Neutrophil (primary cell): ENCODE results near the gene DNASE1L3.
A peak's percentile ranks its signal among the peaks of the same experiment; 100 is the strongest.

ENCODE experiments used
- H3K27ac ChIP-seq: fragments of 200-600 bp; sonication (generic); 2 replicates; pipeline ENCODE4 v1.5.1; 2016; ENCODE audit warnings: mild to moderate bottlenecking, moderate library complexity
- H3K27me3 ChIP-seq: fragments of 200-600 bp; sonication (generic); 2 replicates; pipeline ENCODE4 v1.6.0; 2016; ENCODE audit warnings: mild to moderate bottlenecking
- H3K36me3 ChIP-seq: fragments of 200-600 bp; sonication (generic); 2 replicates; pipeline ENCODE4 v1.5.1; 2017
- H3K4me1 ChIP-seq, 2 experiments: fragments of 200-600 bp in 1 of 2; sonication (generic) in 1 of 2; 1 replicate in 1 of 2; 2 replicates in 1 of 2; pipeline versions ENCODE4 v1.5.1 to v1.6.1; 2013 to 2016; ENCODE audit warnings: low read depth in 1 of 2, low read length in 1 of 2, mild to moderate bottlenecking in 1 of 2, moderate library complexity in 1 of 2; ENCODE audit not compliant: control insufficient read depth in 1 of 2, insufficient read depth in 1 of 2
- H3K4me3 ChIP-seq, 2 experiments: fragments of 200-600 bp in 1 of 2; sonication (generic) in 1 of 2; 1 replicate in 1 of 2; 2 replicates in 1 of 2; pipeline ENCODE4 v1.5.1; 2013 to 2016; ENCODE audit warnings: low read depth in 1 of 2, low read length in 1 of 2, mild to moderate bottlenecking in 1 of 2, moderate library complexity in 1 of 2
- H3K9me3 ChIP-seq: fragments of 200-600 bp; sonication (generic); 2 replicates; pipeline ENCODE4 v1.5.1; 2016
- TF ChIP-seq, protein P1 (sequence below): fragments of 200-600 bp; sonication (generic); IDR thresholded peaks from 2 replicates; pipeline ENCODE4 v1.5.1; 2016; ENCODE audit warnings: antibody characterized with exemption

Gene DNASE1L3

DNA sequence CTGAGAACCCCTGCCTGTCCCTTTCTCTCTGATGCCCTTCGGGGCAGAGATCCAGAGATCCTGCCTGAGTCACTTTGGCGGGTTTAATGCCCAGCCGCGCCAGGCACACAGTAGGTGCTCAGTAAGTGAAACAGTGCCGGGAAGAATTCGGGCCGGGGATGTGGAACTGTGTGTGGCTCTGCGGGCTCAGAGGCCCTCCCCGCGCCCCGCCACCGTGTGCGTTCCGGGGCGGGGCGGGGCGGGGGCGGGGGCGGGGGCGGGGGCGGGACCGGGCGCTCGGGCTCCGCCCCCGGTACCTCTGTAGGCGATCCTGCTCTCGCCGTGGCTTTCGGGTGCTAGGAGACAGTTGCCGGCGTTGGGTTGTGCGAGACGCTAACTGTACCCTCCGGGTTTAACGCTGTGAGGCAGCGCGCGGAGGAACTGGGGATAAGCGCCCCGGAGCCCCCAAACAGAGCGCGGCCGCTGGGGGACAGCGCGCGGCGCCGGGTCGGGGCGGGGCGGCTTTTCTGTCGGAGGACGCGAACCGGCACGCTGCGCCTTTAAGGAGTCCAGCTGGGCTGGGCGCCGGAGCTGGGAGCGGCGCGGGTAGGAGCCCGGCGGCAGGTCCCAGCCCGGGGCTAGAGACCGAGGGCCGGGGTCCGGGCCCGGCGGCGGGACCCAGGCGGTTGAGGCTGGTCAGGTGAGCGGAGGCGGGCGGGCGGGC lies 26.6 kb upstream of the DNASE1L3 start, which contains the start of gene ABHD6:
ABHD6 (plus strand) TSS at position 555 of the 703 bp plus-strand sequence. CDS start 18,795 bp downstream, outside the sequence.
- TF ChIP-seq, protein P1, sequence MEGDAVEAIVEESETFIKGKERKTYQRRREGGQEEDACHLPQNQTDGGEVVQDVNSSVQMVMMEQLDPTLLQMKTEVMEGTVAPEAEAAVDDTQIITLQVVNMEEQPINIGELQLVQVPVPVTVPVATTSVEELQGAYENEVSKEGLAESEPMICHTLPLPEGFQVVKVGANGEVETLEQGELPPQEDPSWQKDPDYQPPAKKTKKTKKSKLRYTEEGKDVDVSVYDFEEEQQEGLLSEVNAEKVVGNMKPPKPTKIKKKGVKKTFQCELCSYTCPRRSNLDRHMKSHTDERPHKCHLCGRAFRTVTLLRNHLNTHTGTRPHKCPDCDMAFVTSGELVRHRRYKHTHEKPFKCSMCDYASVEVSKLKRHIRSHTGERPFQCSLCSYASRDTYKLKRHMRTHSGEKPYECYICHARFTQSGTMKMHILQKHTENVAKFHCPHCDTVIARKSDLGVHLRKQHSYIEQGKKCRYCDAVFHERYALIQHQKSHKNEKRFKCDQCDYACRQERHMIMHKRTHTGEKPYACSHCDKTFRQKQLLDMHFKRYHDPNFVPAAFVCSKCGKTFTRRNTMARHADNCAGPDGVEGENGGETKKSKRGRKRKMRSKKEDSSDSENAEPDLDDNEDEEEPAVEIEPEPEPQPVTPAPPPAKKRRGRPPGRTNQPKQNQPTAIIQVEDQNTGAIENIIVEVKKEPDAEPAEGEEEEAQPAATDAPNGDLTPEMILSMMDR: peak; percentile 28
- H3K4me3 ChIP-seq: peak within 1 kb of the TSS; percentile 66 to 93
- no peaks in the 10 kb centered on the region for H3K9me3 ChIP-seq

DNA sequence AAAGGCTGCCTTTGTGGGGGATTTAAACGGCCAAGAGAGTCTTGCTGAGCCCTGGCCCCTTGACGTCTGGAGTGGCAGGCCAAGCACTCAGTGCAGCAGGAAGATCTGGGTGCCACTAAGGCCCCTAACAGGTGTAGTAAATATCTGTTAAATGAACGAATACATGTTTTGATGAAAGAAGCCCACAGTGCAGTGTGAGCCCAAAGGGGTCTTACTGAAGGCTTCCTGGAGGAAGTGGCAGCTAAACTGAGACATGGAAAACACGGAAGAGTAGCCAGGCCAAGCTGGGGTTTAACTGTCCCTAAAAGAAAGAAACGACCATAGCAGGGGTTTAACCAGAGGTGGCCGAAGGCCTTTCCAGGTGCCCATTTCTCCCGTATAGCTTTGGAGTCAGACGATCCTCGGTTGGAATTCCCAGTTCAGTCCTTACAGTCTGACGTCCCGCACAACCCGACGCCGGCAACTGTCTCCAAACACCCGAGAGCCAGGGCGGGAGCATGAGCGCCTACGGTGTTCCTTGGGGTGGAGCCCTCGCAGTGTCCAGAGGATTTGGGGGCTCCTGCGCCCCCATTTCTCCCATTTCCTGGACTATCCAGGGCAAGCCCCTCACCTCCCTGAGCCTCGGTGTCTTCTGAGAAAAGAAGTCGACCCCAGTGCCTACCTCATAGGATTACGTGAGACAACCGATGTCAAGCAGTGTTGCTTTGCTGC lies 25.9 kb upstream of the DNASE1L3 start:
- Histone ChIP-seq H3K4me3 (peak overlapping the region; percentile 66 to 93), H3K27me3 (peaks cover 26% of the 10 kb centered on the region), H3K27ac (peak overlapping the region; percentile 56), H3K9me3 (no peaks in the 10 kb centered on the region), H3K4me1 (peaks cover 13 to 19% of the 10 kb centered on the region in 2 experiments), H3K36me3 (no peaks in the 10 kb centered on the region)
- TF ChIP-seq, protein P1: no peak

More for the DNA sequence above, 26.6 kb upstream of the DNASE1L3 start, which contains the start of gene ABHD6:
- Histone ChIP-seq H3K27ac (peak within 1 kb of the TSS; percentile 56), H3K4me1 (peaks cover 13% of the 10 kb centered on the region in 2 experiments), H3K36me3 (no peaks in the 10 kb centered on the region), H3K27me3 (peaks cover 26% of the 10 kb centered on the region)

DNA sequence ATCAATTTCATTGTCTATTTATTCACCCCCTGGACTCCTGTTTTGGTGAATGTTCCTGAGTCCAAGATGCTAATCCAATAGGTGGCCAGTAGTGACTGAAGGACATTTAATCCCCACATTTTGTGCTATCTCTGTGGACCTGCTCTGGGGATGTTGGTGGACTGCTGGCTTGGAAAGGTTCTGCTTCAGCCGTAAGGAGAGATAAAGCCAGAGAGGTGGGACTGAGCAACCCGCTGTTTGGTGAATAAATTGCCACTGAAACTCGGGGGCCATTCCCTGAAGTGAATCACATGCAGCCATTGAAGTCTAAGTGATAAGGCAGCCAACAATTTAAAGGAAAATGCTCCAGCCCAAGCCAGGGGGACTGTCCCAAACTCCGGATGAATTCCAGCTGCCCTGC lies 25.2 kb upstream of the DNASE1L3 start:
- H3K4me1 ChIP-seq: peaks cover 13 to 25% of the 10 kb centered on the region in 2 experiments
- peaks cover 26% of the 10 kb centered on the region for H3K27me3 ChIP-seq
- H3K27ac ChIP-seq: no peak overlapping the region
- H3K4me3 ChIP-seq: no peak overlapping the region
- TF ChIP-seq, protein P1: no peak
- H3K36me3 ChIP-seq: no peaks in the 10 kb centered on the region
- H3K9me3 ChIP-seq: no peaks in the 10 kb centered on the region

DNA sequence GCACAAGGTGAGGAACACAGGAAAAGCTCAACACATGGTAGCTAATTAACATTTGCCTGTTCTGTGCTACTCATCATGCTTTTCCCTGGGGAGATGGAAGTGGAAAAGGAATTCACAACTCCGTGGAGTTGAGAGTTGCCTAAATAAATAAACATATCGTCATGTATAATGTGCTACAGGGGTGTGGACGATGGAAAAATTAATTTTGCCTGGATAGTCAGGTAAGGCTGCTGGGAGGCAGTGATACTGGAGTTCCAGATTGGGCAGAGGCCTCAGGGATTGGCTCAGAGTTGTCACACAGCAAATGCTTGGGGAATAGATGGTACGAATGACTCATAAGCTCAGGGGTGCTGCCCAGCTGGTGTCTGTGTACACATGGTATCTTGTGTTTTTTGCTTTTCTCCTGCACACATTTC lies 23.8 kb upstream of the DNASE1L3 start:
- H3K4me1 ChIP-seq: peaks cover 13 to 25% of the 10 kb centered on the region in 2 experiments
- TF ChIP-seq, protein P1: no peak
- no peaks in the 10 kb centered on the region for H3K36me3 ChIP-seq
- H3K27ac ChIP-seq: no peak overlapping the region
- no peaks in the 10 kb centered on the region for H3K9me3 ChIP-seq
- H3K27me3 ChIP-seq: peaks cover 26% of the 10 kb centered on the region
- H3K4me3 ChIP-seq: no peak overlapping the region

DNA sequence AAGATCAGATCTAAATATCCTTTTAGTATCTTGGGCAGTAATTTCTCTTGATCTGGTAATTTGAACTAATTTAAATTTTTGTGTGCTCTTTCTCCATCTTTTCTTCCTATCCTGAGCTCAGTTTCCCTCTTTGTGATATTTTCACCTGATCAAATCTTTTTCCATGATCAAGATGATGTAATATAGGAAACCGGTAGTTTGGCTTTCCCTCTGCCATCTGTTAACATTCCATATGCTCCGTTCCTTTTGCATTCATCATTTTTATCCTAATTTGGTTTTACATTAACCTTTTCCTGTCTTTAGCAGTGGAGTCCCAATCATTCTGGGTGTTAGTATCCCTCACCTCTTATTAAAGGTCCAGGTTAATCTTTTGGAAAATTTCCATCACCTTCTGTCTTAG lies 20.9 kb upstream of the DNASE1L3 start:
- Histone ChIP-seq H3K27ac (no peak overlapping the region), H3K27me3 (peaks cover 9% of the 10 kb centered on the region), H3K9me3 (no peaks in the 10 kb centered on the region), H3K36me3 (no peaks in the 10 kb centered on the region), H3K4me1 (peaks cover 0 to 12% of the 10 kb centered on the region in 2 experiments), H3K4me3 (no peak overlapping the region)
- TF ChIP-seq, protein P1: no peak
